Measurements from ENCODE around the gene STIM1. TPM values are rescaled to one million over a fixed set of nuclear protein-coding genes. Genes with fewer than 3 reads are reported as not detected.
"Not testable (repeated sequence)": the region's sequence is repeated elsewhere in the genome, so short reads cannot be mapped to it uniquely, and the experiment has no call there.

The STIM1 gene
- total RNA-seq, 4 donors from 2014 or later, result 65.2 to 150 (median 92.6) TPM

DNA sequence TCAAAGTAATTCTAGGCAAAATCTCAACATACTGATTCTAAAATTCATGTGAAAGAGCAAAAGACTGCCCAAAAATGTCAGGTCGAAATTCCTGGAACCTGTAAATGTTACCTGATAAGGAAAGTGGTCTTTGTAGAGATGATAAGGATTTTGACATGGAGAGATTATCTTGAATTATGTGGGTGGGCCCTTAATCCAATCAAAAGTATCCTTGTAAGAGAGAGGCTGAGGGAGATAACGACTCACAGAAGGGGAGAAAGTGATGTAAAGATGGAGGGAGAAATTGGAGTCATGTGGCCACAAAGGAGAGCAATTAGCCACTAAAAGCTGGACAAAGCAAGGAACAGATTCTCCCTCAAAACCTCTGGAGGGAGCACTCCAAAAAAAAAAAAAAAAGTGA lies 259.7 kb downstream of the STIM1 start:
- TF ChIP-seq, protein P1, sequence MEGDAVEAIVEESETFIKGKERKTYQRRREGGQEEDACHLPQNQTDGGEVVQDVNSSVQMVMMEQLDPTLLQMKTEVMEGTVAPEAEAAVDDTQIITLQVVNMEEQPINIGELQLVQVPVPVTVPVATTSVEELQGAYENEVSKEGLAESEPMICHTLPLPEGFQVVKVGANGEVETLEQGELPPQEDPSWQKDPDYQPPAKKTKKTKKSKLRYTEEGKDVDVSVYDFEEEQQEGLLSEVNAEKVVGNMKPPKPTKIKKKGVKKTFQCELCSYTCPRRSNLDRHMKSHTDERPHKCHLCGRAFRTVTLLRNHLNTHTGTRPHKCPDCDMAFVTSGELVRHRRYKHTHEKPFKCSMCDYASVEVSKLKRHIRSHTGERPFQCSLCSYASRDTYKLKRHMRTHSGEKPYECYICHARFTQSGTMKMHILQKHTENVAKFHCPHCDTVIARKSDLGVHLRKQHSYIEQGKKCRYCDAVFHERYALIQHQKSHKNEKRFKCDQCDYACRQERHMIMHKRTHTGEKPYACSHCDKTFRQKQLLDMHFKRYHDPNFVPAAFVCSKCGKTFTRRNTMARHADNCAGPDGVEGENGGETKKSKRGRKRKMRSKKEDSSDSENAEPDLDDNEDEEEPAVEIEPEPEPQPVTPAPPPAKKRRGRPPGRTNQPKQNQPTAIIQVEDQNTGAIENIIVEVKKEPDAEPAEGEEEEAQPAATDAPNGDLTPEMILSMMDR (IDR thresholded peaks at IDR 0.05), result no peak
- no peak for TF ChIP-seq POLR2AphosphoS5 (IDR thresholded peaks at IDR 0.05)
- Histone ChIP-seq H3K27ac (replicated peaks in 1 of 4) (no peak overlapping the region), H3K9me3 (no peaks in the 10 kb centered on the region), H3K4me3 (no peak overlapping the region), H3K36me3 (peaks cover 30 to 91% (median 57%) of the 10 kb centered on the region in 4 donors), H3K4me1 (no peaks in the 10 kb centered on the region), H3K27me3 (no peaks in the 10 kb centered on the region)
- no peak for DNase-seq (ENCODE audit: extremely low spot score)
- intact Hi-C loops (cut with DNase I), result no loop called here
- WGBS, result 96% methylated on average over 2 of the region's 2 CpGs

DNA sequence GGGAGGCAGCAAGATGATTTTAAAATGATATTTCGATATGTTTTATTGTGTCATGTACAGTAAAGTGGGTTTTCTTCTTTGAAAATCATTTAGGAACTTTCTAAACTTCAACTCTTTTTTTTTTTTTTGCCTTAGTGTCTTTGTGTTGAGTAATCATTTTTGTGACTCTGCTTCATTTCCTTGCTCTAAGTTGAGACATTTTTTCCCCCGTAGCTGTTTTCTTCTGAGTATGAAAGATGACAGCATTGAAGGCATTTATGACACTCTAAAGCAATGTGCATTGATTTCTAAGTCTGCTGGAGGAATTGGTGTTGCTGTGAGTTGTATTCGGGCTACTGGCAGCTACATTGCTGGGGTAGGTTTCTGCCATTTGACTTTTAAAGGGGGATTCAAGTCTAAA lies 262.6 kb downstream of the STIM1 start:
- Histone ChIP-seq H3K36me3 (peaks cover 24 to 91% (median 56%) of the 10 kb centered on the region in 4 donors), H3K27ac (replicated peaks in 1 of 4) (no peak overlapping the region), H3K9me3 (no peaks in the 10 kb centered on the region), H3K4me1 (no peaks in the 10 kb centered on the region), H3K27me3 (no peaks in the 10 kb centered on the region), H3K4me3 (no peak overlapping the region)
- no peak for DNase-seq (ENCODE audit: extremely low spot score)
- no peak for TF ChIP-seq POLR2A (IDR thresholded peaks at IDR 0.05; ENCODE audit: low read depth)
- TF ChIP-seq EP300 (IDR thresholded peaks at IDR 0.05), result no peak
- TF ChIP-seq, protein P1 (IDR thresholded peaks at IDR 0.05), result no peak
- no peak for TF ChIP-seq POLR2AphosphoS5 (IDR thresholded peaks at IDR 0.05)
- 88% methylated on average over 3 of the region's 3 CpGs for WGBS
- intact Hi-C loops (cut with DNase I), result no loop called here

DNA sequence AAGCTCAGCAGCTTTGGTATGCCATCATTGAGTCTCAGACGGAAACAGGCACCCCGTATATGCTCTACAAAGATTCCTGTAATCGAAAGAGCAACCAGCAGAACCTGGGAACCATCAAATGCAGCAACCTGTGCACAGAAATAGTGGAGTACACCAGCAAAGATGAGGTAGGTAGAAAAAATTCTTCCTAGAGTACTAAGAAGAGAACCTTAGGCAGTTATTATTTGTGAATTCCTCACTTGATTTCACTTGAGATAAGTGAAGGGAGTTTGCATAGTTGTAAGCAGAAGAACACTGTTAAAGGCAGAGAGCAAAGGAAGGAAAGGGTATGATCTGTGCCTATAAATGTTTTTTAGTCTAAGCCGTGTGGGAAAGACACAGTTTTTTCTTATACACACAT lies 267.8 kb downstream of the STIM1 start:
- WGBS, result 96% methylated on average over 4 of the region's 4 CpGs
- no peaks in the 10 kb centered on the region for H3K4me1 ChIP-seq
- no peak overlapping the region for H3K4me3 ChIP-seq
- H3K27me3 ChIP-seq, result no peaks in the 10 kb centered on the region
- H3K36me3 ChIP-seq, result peaks cover 52 to 100% (median 76%) of the 10 kb centered on the region in 4 donors
- DNase-seq (ENCODE audit: extremely low spot score), result no peak
- intact Hi-C loops (cut with DNase I), result no loop called here
- H3K9me3 ChIP-seq, result no peaks in the 10 kb centered on the region
- no peak overlapping the region for H3K27ac ChIP-seq (replicated peaks in 1 of 4)
- no peak for TF ChIP-seq POLR2A (IDR thresholded peaks at IDR 0.05; ENCODE audit: low read depth)
- no peak for TF ChIP-seq POLR2AphosphoS5 (IDR thresholded peaks at IDR 0.05)
- TF ChIP-seq, protein P1 (IDR thresholded peaks at IDR 0.05), result no peak
- no peak for TF ChIP-seq EP300 (IDR thresholded peaks at IDR 0.05)

DNA sequence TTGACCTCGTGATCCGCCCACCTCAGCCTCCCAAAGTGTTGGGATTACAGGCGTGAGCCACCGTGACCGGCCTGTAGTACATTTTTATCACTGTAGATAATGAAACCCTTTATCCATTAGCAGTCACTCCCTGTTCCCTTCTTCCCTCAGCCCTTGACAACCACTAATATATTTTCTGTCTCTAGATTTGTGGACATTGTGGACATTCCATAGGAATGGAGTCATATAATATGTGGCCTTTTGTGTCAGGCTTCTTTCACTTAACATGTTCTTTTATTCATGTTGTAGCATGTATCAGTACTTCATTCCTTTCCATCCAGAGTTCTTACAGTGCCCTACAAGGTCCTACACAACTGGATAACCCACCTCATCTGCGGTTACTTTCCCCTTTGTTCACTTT lies 269.7 kb downstream of the STIM1 start:
- 91% methylated on average over 6 of the region's 6 CpGs for WGBS
- H3K27ac ChIP-seq (replicated peaks in 1 of 4), result no peak overlapping the region
- no peak for DNase-seq (ENCODE audit: extremely low spot score)
- TF ChIP-seq POLR2A (IDR thresholded peaks at IDR 0.05; ENCODE audit: low read depth) (no peak), EP300 (IDR thresholded peaks at IDR 0.05) (no peak), POLR2AphosphoS5 (IDR thresholded peaks at IDR 0.05) (no peak)
- TF ChIP-seq, protein P1 (IDR thresholded peaks at IDR 0.05), result no peak
- intact Hi-C loops (cut with DNase I), result no loop called here
- H3K4me1 ChIP-seq, result no peaks in the 10 kb centered on the region
- no peak overlapping the region for H3K4me3 ChIP-seq
- H3K9me3 ChIP-seq, result no peaks in the 10 kb centered on the region
- H3K36me3 ChIP-seq, result peaks cover 52 to 92% (median 74%) of the 10 kb centered on the region in 4 donors
- no peaks in the 10 kb centered on the region for H3K27me3 ChIP-seq

DNA sequence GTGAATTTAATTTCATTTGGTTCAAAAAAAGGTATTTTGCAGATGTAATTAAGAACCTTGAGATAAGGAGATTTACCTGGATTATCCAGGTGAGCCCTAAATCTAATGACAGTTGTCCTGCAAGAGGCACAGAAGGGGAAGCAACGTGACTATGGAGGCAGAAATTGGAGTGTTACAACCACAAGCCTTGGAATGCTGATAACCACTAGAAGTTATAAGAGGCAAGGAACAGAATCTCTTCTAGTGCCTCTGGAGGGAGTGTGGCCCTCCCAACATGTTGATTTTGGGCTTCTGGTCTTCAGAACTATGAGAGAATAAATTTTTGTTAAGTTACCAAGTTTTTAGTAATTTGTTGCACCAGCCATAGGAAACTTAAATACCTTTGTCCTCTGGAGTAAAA lies 271.9 kb downstream of the STIM1 start:
- no peak for TF ChIP-seq POLR2AphosphoS5 (IDR thresholded peaks at IDR 0.05)
- no peak for TF ChIP-seq POLR2A (IDR thresholded peaks at IDR 0.05; ENCODE audit: low read depth)
- no peak for DNase-seq (ENCODE audit: extremely low spot score)
- H3K27me3 ChIP-seq, result no peaks in the 10 kb centered on the region
- 100% methylated on average over 1 of the region's 1 CpG for WGBS
- no peak overlapping the region for H3K4me3 ChIP-seq
- H3K9me3 ChIP-seq, result no peaks in the 10 kb centered on the region
- peaks cover 42 to 92% (median 65%) of the 10 kb centered on the region in 4 donors for H3K36me3 ChIP-seq
- intact Hi-C loops (cut with DNase I), result no loop called here
- H3K4me1 ChIP-seq, result no peaks in the 10 kb centered on the region
- H3K27ac ChIP-seq (replicated peaks in 1 of 4), result no peak overlapping the region

DNA sequence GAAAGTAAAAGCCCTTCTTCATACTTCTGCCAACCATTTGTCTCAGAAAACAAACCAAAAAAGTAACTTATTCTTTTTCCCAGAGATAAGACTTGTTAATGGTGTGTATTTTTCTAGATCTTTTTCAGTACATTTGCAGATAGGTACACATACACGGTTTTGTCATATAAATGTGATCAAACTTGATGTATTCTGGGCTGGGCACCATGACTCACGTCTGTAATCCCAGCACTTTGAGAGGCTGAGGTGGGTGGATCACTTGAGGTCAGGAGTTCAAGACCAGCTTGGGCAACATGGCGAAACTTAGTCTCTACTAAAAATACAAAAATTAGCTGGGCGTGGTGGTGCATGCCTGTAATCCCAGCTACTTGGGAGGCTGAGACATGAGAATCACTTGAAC lies 274.8 kb downstream of the STIM1 start:
- intact Hi-C loops (cut with DNase I); H3K9me3 ChIP-seq; H3K27ac ChIP-seq (replicated peaks in 1 of 4); H3K4me1 ChIP-seq; H3K27me3 ChIP-seq; DNase-seq (ENCODE audit: extremely low spot score); H3K4me3 ChIP-seq: not testable (repeated sequence)
- 95% methylated on average over 4 of the region's 4 CpGs for WGBS
- peaks cover 43 to 92% (median 62%) of the 10 kb centered on the region in 4 donors for H3K36me3 ChIP-seq

All from esophagus muscularis mucosa (tissue), 4 donors.